HG02840 (cell line): ENCODE measurements around the gene SPDYE18.
"Not testable (repeated sequence)": the region's sequence is repeated elsewhere in the genome, so short reads cannot be mapped to it uniquely, and the experiment has no call there.

Source experiments
- ATAC-seq: cut with Tn5 transposase; IDR thresholded peaks from one replicate; pipeline ENCODE4 v1.9.1; 2021; ENCODE audit warnings: mild to moderate bottlenecking, moderate library complexity, moderate number of reproducible peaks; ENCODE audit not compliant: unreplicated experiment, low FRiP score

SPDYE18 gene

GRCh38 chr7:77006127-77007110 lies 55.9 kb downstream of the SPDYE18 start:
- not testable (repeated sequence) for ATAC-seq

- ATAC-seq = not testable (repeated sequence)
These were observed 56.8 kb downstream of the SPDYE18 start for GRCh38 chr7:77005461-77006057.

DNA sequence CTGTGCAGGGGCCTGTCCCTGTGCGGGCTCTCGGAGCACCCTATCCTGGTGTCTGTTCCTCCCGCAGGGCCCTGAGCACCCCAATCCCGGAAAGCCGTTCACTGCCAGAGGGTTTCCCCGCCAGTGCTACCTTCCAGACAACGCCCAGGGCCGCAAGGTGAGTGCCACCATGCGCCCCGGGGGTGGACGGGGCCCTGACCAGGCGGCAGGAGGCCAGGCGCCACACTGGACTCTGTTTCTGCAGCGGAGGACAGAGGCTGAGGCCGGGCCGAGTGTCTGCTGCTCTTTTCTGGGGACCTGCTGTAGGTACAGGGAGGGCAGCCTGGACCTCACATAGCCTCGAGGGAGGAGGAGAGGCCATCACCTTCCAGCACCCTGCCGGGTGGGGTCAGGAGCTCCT lies 58.2 kb downstream of the SPDYE18 start:
- not testable (repeated sequence) for ATAC-seq

DNA sequence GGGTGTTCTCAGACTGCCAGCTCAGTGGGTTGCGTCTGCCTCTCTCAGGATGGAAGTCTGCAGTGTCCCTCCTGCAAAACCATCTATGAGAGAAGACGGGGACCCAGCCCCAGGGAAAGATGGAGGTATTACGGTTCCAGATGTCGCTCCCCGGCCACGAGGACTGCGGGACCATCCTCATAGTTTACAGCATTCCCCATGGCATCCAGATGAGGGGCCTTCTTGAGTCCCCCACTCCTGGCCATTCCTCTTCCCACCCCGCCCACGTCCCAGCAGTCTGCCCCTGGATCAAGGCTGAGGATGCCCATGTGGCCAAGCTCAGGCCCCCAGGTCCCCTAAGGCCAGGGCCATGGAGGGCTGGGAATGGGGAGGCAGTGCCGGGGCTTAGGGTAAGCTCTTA lies 59.1 kb downstream of the SPDYE18 start:
- ATAC-seq = not testable (repeated sequence)

- not testable (repeated sequence) for ATAC-seq
These were observed 59.6 kb downstream of the SPDYE18 start for GRCh38 chr7:77002678-77003233.

DNA sequence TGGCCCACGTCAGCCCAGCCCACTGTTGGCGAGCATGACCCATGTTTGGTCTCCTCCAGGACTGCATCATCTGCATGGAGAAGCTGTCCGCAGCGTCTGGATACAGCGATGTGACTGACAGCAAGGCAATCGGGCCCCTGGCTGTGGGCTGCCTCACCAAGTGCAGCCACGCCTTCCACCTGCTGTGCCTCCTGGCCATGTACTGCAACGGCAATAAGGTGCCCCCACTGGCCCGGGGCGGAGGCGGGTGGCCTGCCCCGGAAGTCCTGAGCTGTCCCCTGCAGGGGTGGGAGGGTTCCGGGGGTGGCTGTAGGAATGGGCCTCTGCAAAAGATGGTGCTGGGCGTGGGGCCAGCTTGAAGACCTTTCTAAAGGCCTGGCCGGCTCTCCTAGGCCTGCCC lies 60.3 kb downstream of the SPDYE18 start:
- not testable (repeated sequence) for ATAC-seq
